Nucleus accumbens (tissue), 56 donors: ENCODE measurements around the gene C6orf141.
"Not testable (repeated sequence)": the region's sequence is repeated elsewhere in the genome, so short reads cannot be mapped to it uniquely, and the experiment has no call there.

ENCODE experiments used
- DNase-seq, 56 donors: peaks; one replicate each; lab custom pipeline; 2025; lab: John Stamatoyannopoulos, UW

C6orf141 gene

DNA sequence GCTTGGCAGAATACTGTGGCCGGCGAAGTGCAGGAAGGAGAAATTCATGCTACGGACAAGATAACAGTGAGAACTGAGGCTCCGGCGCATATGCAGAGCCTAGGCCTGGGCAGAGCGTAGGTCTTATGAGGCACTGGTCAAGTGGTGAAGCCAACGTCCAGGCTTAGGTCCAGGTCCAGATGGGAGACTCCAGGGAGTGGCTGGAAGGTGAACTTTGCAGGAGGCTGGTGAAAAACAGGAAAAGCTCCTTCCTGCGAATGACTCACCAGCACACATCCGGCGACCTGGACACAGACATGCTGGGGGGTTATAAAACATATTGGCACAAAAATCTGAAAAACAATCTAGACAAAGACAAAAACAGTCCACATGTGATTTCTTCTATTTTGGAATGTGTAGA is 15.4 kb downstream of the C6orf141 start:
- DNase-seq, result no peak

DNA sequence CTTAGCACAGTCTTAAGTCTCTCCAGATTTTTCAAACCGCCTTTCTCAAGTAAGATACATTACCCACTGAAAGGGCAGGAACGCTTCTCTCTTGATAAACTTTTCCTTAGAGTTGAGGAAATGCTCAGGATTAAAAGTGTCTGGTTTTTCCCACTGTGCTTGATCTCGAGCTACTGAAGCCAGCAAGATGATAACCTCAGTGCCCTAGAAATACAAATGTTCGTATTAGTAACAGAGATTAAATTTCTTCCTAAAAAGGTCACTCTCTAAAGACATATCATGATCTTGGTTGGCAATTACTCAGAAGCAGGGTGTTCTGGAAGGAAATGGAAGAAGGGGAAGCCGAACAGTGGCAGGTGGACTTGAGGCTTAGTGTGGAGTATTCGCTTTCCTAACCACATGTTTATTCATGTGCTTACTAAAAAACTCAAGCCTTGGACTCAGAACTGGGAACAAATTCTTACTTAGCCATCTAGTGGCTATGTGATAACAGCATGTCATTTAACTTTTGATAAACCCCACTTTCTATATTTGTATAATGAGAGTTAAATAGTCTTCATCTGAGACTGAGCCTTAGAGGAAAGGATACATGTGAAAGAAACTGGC is 20.1 kb downstream of the C6orf141 start:
- no peak for DNase-seq

DNA sequence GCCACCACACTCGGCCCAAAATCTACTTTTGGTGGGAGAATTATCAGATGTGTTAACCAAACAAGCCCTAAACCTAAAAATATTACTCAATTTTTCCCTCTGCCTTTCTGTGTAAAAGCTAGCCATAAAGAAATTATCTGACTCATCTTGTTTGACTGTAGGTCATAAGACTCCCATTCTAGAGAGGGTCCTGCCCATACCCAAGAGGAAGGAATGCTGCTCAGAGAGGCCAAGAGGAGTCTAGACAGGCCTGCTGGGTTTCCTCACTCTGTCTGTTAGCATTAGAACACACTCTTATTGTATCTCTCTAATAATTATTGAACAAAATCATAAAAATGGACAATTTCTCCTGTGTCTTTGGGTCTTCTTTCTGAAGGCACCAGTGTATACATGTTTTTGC is 26.1 kb downstream of the C6orf141 start:
- DNase-seq, result no peak

DNA sequence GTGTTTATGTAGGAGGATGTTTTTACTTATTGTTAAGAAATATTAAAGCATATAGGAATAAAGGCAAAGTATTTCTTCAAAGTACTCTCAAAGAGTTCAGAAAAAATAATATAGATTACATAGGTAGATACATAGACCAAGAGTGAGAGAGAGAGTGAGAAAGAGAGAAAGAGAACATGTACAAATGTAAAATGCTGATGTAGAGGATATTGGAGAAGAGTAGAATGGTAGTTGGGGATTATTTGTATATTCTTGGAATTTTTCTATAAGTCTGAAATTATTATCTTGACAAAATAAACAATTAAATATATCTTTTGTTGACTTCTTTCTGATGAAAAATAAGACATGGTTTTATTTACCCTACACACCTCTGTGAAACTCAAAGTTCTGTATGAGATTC is 29.2 kb downstream of the C6orf141 start:
- no peak for DNase-seq

DNA sequence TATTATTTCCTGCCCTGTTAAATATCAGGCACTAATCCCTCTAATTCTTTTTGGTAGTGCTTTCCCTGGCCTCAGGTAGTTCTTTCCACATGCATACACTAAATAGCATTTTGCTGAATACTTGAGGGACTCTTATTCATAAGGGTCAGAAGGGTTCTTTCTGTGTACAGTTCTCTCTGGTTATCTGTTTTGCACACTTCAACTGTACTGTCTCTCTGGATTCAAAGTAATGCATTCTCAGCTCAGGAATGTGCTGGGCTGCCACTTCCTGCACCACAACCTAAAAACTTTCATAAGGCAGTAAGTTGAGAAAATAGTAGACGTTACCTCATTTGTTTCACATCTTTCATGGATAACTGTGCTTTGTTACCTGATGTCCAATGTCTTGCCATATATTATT is 32.1 kb downstream of the C6orf141 start:
- DNase-seq, result no peak

DNA sequence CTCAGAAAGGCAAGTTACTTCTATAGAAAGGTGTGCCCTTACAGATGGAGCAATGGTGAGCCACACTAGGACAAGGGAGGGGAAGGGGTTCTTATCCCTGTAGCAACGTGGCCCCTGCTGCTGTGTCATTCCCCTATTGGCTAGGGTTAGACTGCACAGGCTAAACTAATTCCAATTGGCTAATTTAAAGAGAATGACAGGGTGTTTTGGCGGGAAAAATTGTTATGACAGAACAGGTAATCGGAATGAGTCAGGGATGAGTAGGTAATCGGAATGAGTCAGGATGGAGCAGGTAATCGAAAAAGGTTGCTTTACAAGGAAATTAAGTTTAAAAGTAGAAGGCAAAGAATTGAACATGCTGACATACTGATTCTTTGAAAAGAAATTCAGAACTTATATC is 36.8 kb downstream of the C6orf141 start:
- DNase-seq, result not testable (repeated sequence)
